Activated naive CD4-positive, alpha-beta T cell treated with anti-CD3 and anti-CD28 coated beads, Interleukin-2, amount 10 ng/mL, durations not matched to agents 7 days and 5 days (primary cell): ENCODE measurements around the gene PLPP1.

ENCODE experiments used
- CTCF ChIA-PET: fragments of 350-600 bp; sonication (Branson Sonifier 250); formaldehyde crosslinking; loops from one replicate; lab custom pipeline; 2021; ENCODE audit warnings: antibody characterized with exemption; lab: Charles Lee
- DNase-seq: peaks from one replicate; pipeline ENCODE4 v3.0.0-alpha.2; 2020
- H3K27ac Mint-ChIP-seq: one replicate; pipeline ENCODE4 v1.8.0; 2021; ENCODE audit warnings: mild to moderate bottlenecking, moderate library complexity, mixed read lengths
- H3K27me3 Mint-ChIP-seq: one replicate; pipeline ENCODE4 v1.8.0; 2021; ENCODE audit warnings: mild to moderate bottlenecking, mixed read lengths
- H3K36me3 Mint-ChIP-seq: one replicate; pipeline ENCODE4 v1.8.0; 2021; ENCODE audit warnings: mixed read lengths
- H3K4me1 Mint-ChIP-seq: one replicate; pipeline ENCODE4 v1.8.0; 2021; ENCODE audit warnings: mixed read lengths
- H3K4me3 Mint-ChIP-seq: one replicate; pipeline ENCODE4 v1.8.0; 2021; ENCODE audit warnings: mild to moderate bottlenecking, moderate library complexity, mixed read lengths
- H3K9me3 Mint-ChIP-seq: one replicate; pipeline ENCODE4 v1.8.0; 2021; ENCODE audit warnings: mixed read lengths

The PLPP1 gene

DNA sequence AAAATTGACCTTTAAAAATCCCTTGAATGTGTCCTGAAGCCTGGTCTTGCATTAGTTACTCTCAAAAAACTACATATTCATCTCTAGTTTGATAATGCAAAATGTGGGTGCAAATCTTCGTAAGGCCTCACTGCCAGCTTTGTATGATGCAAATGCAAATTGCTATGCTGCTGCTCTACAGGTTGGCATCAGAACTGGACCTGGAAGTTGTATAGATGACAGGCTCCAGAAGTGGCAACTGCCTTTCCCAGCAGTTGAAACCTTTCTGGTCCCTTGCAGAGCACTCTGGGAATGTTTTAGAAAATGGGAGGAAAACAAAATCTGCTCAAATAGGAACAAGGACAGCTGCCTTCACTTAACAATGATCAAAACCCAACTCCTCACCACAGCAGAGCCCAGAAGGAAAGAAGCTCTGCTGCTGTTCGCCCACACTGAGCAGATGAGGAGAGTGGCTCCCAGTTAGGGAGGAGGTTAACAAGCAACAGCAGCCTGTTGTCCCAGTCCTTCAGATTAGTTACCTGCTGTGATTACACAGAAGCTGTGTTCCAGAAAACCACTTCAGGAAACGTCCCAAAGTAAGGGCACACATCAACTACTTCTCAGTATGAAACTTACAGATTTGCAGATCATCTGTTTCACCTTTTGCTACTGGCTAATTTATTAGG lies 93.5 kb downstream of the PLPP1 start:
- Mint-ChIP-seq H3K9me3 (peaks cover 2% of the 10 kb centered on the region), H3K27ac (no peak overlapping the region), H3K4me1 (peaks cover 16% of the 10 kb centered on the region), H3K36me3 (peaks cover 46% of the 10 kb centered on the region), H3K27me3 (no peaks in the 10 kb centered on the region), H3K4me3 (no peak overlapping the region)
- DNase-seq, result no peak
- CTCF ChIA-PET, result interaction anchor here (0.8 kb wide), 1 partner anchor 181 kb away, joined by 4 read pairs; no protein-coding TSS in a partner anchor

DNA sequence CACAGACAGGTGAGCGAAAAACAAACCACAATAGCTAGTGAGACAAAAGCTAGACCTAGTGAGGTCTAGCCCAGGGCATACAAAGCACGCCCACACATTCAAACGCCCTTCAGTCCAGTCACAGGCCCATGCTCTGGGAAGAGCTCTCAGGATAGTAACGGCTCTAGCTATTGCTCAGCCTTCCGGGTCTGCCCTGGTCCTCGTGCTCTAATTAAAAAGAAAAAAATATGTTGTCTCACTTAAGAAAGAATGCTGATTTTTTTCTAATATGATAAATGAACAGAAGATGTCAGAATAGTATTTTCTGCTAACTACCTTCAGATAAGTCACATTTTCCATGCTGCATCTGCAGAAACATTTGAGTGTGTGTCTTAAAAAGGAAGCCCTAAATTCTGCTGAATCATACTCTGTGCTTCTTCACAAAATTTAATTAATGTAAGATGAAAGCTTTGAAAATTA lies 94.5 kb downstream of the PLPP1 start:
- no peak overlapping the region for H3K4me3 Mint-ChIP-seq
- peaks cover 6% of the 10 kb centered on the region for H3K9me3 Mint-ChIP-seq
- CTCF ChIA-PET, result interaction anchor here (0.7 to 1.5 kb wide), 3 partner anchors 160 to 252 kb away, joined by 3 to 5 read pairs (median 4); no protein-coding TSS in a partner anchor
- no peaks in the 10 kb centered on the region for H3K27me3 Mint-ChIP-seq
- H3K36me3 Mint-ChIP-seq, result peaks cover 51% of the 10 kb centered on the region
- no peak overlapping the region for H3K27ac Mint-ChIP-seq
- peaks cover 16% of the 10 kb centered on the region for H3K4me1 Mint-ChIP-seq
- no peak for DNase-seq

DNA sequence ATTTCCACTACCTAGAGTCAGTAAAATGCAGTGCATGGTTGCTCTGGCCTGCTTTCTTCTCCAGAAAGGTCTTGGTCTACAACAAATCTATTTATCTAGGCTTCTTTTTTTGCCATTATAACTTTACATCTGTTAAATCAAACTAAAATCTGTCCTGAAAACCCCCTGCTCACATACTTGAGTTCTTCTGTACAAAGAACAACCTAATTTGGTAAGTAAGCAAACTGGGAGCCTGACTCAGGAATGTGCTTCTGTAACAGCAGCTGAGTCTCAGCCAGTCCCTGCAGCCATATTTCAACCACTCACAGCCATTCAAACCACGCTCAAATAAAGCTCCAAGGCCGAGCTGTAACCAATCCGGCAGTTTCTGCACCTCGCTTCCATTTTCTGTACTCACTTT lies 95.8 kb downstream of the PLPP1 start:
- Mint-ChIP-seq H3K4me3 (no peak overlapping the region), H3K4me1 (peaks cover 16% of the 10 kb centered on the region), H3K9me3 (peaks cover 18% of the 10 kb centered on the region), H3K27ac (no peak overlapping the region), H3K36me3 (peaks cover 60% of the 10 kb centered on the region), H3K27me3 (no peaks in the 10 kb centered on the region)
- no peak for DNase-seq
- CTCF ChIA-PET, result interaction anchor here (1.5 kb wide), 1 partner anchor 253 kb away, joined by 5 read pairs; no protein-coding TSS in a partner anchor

DNA sequence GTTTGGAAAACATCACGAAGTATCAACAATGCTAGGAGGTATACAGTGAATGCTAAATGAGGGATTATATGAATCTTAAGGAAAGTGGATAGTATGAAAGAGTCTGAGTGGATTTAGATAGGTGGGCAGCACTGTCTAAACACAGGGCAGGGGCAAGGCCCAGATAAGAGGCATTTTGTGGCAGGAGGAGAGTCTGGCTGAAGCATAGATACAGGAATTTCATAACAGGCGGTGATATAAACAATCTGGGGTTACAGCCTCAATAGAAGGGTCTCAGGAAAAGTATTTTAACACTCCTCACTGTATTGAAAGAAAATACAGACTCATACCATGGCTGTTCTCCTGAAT lies 96.9 kb downstream of the PLPP1 start:
- CTCF ChIA-PET, result no interaction called here
- H3K36me3 Mint-ChIP-seq, result peaks cover 63% of the 10 kb centered on the region
- no peak overlapping the region for H3K4me3 Mint-ChIP-seq
- no peaks in the 10 kb centered on the region for H3K27me3 Mint-ChIP-seq
- H3K9me3 Mint-ChIP-seq, result peaks cover 19% of the 10 kb centered on the region
- no peak for DNase-seq
- peaks cover 16% of the 10 kb centered on the region for H3K4me1 Mint-ChIP-seq
- H3K27ac Mint-ChIP-seq, result no peak overlapping the region

DNA sequence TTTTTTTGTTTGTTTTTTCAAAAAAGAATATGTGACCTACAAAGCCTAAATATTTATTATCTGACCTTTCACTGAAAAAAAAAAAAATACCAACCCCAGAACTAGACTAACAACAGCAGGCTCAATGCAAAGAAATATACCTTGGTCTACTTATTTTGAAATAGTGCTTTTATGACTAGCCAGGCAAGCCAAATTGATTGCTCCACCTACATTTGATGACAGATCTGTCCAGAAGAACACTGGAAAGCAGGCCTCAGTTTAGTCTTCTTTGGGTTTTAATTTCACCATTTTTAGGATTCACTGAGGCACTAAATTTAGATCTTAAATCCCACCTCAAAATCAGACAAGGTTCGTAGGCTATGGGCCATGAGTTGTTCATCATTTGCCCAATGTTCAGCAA lies 97.3 kb downstream of the PLPP1 start:
- Mint-ChIP-seq H3K9me3 (peaks cover 23% of the 10 kb centered on the region), H3K4me1 (peaks cover 16% of the 10 kb centered on the region), H3K36me3 (peaks cover 64% of the 10 kb centered on the region), H3K4me3 (no peak overlapping the region), H3K27ac (no peak overlapping the region), H3K27me3 (no peaks in the 10 kb centered on the region)
- DNase-seq, result no peak
- CTCF ChIA-PET, result no interaction called here

DNA sequence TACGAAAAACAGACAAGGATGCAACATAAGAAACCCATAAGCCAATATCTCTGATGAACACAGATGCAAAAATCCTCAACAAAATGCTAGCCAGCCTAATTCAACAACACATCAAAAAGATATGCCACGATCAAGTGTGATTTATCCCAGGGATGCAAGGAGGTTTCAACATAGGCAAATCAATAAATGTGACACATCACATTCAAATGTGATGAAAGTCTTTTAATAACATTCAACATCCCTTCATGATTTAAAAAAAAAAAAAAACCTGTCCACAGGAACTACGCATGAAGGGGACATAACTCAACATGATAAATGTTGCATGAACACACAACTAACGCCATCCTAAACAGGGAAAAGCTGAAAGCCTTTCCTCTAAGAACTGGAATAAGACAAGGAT lies 102.2 kb downstream of the PLPP1 start:
- Mint-ChIP-seq H3K27ac (peak overlapping the region; percentile 38), H3K4me3 (no peak overlapping the region), H3K27me3 (no peaks in the 10 kb centered on the region), H3K9me3 (peaks cover 31% of the 10 kb centered on the region), H3K4me1 (no peaks in the 10 kb centered on the region), H3K36me3 (peaks cover 82% of the 10 kb centered on the region)
- CTCF ChIA-PET, result no interaction called here
- no peak for DNase-seq

DNA sequence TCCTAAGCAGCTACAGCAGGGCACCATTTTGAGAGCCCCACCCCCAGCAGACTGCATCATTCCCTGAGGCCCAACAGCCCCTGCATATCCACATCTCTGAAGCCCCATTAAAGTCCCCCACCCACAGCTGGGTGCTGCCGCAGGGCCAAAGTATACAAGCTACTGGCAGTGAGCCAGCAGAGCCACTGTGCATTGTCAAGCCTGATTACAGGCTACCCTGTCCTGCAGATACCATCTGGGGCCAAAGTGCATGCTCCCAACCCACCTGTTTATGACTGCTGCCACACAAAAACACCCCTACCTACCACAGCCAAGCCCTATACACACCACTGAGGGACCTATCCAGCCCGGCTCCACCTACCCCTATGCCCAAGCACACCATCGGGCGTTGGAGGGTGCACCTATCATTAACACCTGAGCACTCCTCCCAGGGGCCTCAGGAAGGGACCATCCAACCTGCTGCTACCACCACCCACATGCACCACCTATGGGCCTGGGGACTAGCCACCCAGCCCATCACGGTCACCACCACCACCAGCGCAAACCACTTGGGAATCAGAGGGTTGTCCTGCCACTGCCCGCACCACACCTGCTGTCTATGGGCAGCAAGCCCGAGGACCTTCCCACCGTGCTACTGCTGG lies 105.0 kb downstream of the PLPP1 start:
- Mint-ChIP-seq H3K36me3 (peaks cover 71% of the 10 kb centered on the region), H3K27ac (no peak overlapping the region), H3K4me1 (no peaks in the 10 kb centered on the region), H3K4me3 (no peak overlapping the region), H3K9me3 (peaks cover 20% of the 10 kb centered on the region), H3K27me3 (no peaks in the 10 kb centered on the region)
- CTCF ChIA-PET, result no interaction called here
- no peak for DNase-seq

DNA sequence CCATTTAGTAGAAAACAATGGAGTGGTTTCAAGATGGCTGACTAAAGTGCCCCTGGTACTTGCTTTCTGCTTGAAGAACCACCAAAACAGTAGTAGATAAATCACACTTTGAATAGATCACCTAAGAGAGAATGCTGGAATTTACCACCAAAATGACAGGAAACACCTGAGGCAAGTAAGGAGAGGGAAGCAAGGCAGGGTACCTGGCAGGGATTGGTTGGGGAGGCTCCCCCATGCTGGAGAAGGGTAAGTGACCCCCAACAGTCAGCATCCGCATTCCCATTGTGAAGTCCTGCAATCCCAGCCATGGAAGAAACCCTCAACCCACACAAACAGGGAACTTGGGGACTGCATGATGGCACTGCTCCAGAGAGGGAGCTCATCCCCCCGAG lies 105.5 kb downstream of the PLPP1 start:
- Mint-ChIP-seq H3K27me3 (no peaks in the 10 kb centered on the region), H3K4me1 (no peaks in the 10 kb centered on the region), H3K27ac (no peak overlapping the region), H3K36me3 (peaks cover 70% of the 10 kb centered on the region), H3K9me3 (peaks cover 15% of the 10 kb centered on the region), H3K4me3 (no peak overlapping the region)
- no peak for DNase-seq
- CTCF ChIA-PET, result no interaction called here

DNA sequence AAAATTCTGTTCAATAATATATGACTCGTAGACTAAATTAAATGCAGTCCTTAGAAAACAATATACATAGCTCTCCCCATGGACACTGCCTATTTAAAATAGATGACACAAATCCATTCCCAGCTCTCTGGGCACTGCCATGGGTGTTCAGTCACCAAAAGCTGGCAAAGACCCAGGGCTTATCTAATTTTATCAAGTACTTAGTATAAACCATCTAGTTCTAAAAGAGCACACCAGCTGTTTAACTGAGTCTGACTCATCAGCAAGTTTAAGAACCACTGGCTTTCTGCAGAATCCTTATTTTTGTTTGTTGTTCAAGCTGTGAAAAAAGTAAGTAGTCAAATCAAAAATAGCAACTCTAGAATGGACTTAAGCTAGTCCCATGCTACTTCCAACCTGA lies 107.6 kb downstream of the PLPP1 start:
- Mint-ChIP-seq H3K9me3 (peaks cover 6% of the 10 kb centered on the region), H3K27me3 (no peaks in the 10 kb centered on the region), H3K4me3 (no peak overlapping the region), H3K4me1 (peaks cover 6% of the 10 kb centered on the region), H3K27ac (no peak overlapping the region), H3K36me3 (peaks cover 77% of the 10 kb centered on the region)
- CTCF ChIA-PET, result interaction anchor here (1.0 kb wide), 1 partner anchor 527 kb away, joined by 3 read pairs; no protein-coding TSS in a partner anchor
- no peak for DNase-seq

DNA sequence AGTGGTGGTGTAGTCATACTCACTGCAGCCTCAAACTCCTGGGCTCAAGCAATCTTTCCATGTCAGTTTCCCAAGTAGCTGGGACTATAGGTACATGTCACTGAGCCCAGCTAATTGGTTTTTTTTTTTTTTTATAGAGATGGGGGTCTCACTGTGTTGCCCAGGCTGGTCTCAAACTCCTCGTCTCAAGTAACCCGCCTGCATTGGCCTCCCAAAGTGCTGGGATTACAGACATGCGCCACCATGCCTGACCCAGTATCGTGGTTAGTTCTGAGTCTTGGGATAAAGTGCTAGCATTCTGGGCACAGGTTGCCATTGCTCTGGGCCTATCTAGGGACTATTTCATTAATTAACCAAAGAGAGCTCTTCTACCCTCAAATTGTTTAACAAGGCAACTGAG lies 108.3 kb downstream of the PLPP1 start:
- H3K27ac Mint-ChIP-seq, result no peak overlapping the region
- peaks cover 12% of the 10 kb centered on the region for H3K4me1 Mint-ChIP-seq
- H3K27me3 Mint-ChIP-seq, result no peaks in the 10 kb centered on the region
- H3K4me3 Mint-ChIP-seq, result no peak overlapping the region
- H3K36me3 Mint-ChIP-seq, result peaks cover 77% of the 10 kb centered on the region
- peaks cover 4% of the 10 kb centered on the region for H3K9me3 Mint-ChIP-seq
- CTCF ChIA-PET, result interaction anchor here (1.0 kb wide), 1 partner anchor 527 kb away, joined by 3 read pairs; no protein-coding TSS in a partner anchor
- no peak for DNase-seq

DNA sequence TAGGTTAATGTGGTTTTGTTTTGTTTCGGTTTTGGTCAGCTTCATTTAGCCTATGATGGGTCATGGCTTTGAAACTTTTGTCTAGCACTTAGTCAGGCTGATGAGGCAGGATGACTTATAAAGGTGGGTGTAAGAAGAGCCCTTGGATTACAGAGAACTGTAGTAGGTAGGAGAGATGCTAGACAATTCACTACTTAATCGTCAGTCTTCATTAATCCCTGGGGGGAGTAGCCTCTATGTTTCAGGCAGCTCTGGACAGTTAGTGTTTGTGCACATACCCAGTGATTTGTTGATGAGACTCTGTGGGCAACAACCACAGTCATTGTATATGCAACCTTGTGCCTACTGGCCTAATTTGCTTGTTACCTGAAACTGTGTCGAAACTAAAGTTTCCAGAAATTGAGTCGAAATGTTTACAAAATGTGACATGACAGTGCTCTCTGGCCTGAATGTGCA lies 113.7 kb downstream of the PLPP1 start:
- Mint-ChIP-seq H3K4me3 (no peak overlapping the region), H3K27ac (peak overlapping the region; percentile 44), H3K36me3 (peaks cover 62% of the 10 kb centered on the region), H3K27me3 (no peaks in the 10 kb centered on the region), H3K9me3 (no peaks in the 10 kb centered on the region), H3K4me1 (peaks cover 28% of the 10 kb centered on the region)
- CTCF ChIA-PET, result interaction anchor here (0.6 kb wide), 1 partner anchor 905 kb away, joined by 3 read pairs; no protein-coding TSS in a partner anchor
- DNase-seq, result no peak

DNA sequence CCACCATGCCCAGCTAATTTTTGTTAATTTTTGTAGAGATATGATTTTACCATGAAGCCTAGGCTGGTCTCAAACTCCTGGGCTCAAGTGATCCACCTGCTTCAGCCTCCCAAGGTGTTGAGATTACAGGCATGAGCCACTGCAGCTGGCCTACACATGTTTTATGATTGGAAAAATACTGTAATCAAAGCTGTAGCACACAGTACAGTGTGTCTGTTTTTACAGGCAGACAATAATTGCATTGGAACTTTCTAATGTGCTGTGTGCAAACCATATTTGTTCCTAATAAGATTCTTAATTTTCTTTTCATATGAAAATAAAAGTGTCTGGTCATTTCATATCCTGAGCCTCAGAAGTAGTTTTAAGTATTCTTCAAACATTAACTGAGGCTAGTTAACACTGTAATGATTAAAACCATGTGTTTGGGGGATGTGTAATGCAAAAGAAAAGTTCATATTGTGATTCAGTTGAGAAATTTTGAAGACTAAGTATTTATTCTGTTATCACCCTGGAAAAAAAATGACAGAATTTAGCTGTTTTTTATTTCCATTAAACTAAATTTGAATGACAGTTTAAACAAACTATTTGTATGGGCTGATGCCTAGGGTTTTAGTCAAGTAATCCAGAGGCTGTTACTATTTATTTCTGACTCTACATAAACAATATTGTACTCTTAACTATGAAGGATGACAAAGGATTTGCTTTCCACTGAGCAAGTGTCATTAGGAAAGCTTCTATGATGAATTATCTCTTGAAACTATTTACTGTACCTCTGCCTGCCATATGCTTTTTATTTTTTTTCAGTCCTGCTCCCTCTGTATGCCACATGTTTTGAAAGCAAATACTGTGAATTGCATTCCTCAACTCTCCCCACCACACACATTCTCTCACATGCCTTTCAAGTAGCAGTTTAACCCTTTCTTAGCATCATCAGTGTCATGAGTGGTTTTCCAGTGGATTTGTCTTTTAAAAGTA lies 115.5 kb downstream of the PLPP1 start:
- CTCF ChIA-PET, result no interaction called here
- Mint-ChIP-seq H3K4me1 (peaks cover 28% of the 10 kb centered on the region), H3K27ac (no peak overlapping the region), H3K27me3 (no peaks in the 10 kb centered on the region), H3K36me3 (peaks cover 63% of the 10 kb centered on the region), H3K4me3 (no peak overlapping the region), H3K9me3 (no peaks in the 10 kb centered on the region)
- no peak for DNase-seq

DNA sequence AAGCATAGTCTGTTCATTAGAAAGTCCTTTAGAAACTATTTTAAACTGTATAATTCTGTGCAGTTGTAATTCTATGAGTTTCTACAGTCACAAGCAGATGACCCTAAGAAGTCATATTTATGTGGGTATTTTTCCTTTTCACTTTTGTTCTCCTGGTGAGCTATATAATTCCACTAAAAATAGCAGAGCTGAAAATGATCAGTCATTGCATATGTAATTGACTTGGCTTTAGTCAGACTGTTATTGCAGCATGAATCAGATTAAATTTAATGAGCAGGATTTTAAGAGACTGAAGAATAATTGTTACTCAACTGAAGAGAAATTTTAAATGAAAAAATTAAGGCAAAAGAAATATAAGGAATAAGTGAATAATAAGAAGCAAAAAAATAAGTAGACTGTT lies 118.5 kb downstream of the PLPP1 start:
- Mint-ChIP-seq H3K4me1 (peaks cover 21% of the 10 kb centered on the region), H3K27ac (no peak overlapping the region), H3K9me3 (no peaks in the 10 kb centered on the region), H3K27me3 (no peaks in the 10 kb centered on the region), H3K36me3 (peaks cover 48% of the 10 kb centered on the region), H3K4me3 (no peak overlapping the region)
- CTCF ChIA-PET, result no interaction called here
- no peak for DNase-seq

DNA sequence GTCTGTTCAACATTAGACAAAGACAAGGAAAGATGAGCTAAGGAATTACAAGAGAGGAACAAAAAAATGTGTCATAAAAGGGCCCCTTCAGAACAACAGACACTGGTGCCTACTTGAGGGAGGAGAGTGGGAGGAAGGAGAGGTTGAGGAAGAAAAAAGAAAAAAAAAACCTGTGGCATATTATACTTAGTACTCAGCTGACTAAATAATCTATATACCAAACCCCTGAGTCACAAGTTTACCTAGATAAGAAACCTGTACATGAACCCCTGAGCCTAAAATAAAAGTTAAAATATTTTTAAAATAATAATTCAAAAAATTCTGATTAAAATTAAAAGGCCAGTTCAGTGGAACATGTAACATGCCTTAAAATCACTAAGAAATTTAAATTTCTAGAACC lies 119.7 kb downstream of the PLPP1 start:
- H3K27ac Mint-ChIP-seq, result no peak overlapping the region
- CTCF ChIA-PET, result interaction anchor here (1.1 to 1.2 kb wide), 2 partner anchors 15 to 32 kb away, joined by 3 read pairs; no protein-coding TSS in a partner anchor

More for the DNA sequence above, 119.7 kb downstream of the PLPP1 start:
- Mint-ChIP-seq H3K9me3 (no peaks in the 10 kb centered on the region), H3K27me3 (no peaks in the 10 kb centered on the region), H3K4me1 (peaks cover 9% of the 10 kb centered on the region), H3K36me3 (peaks cover 45% of the 10 kb centered on the region), H3K4me3 (no peak overlapping the region)
- DNase-seq, result no peak
